K562 (cell line): Measurements from ENCODE around the gene NTRK2. TPM values are rescaled to one million over a fixed set of nuclear protein-coding genes. Genes with fewer than 3 reads are reported as not detected.

Experiments used
- ATAC-seq: fragments of 200-7000 bp; cut with Tn5 transposase; 3 replicates; pipeline ENCODE4 v1.9.1; 2020; ENCODE audit warnings: moderate library complexity
- BruUV-seq: library from RNA; stranded (reverse); fragments of 400-500 nt; replicated peaks from 2 replicates; lab custom pipeline; 2021; lab: Mats Ljungman, UMichigan
- CTCF ChIA-PET: fragments of 300-600 bp; formaldehyde crosslinking; extraction: SDS; loops from one replicate; lab custom pipeline; 2021; ENCODE audit warnings: low intra/inter-chr PET ratio; lab: Yijun Ruan, JAX
- POLR2A ChIA-PET: fragments of 300-600, 350-650 bp; sonication (Branson Sonifier 250); formaldehyde crosslinking; extraction: SDS; loops from one replicate; lab custom pipeline; 2021; ENCODE audit warnings: antibody characterized with exemption, inconsistent platforms; lab: Yijun Ruan, JAX
- DNase-seq, 4 experiments: peaks; one replicate each; pipeline versions ENCODE4 v3.0.0 to v3.0.0-alpha.2; 2011 to 2018; ENCODE audit warnings: low spot score in 3 of 4, mixed read lengths in 3 of 4; ENCODE audit errors: extremely low read depth in 1 of 4
- FAIRE-seq: peaks from 2 replicates; lab custom pipeline; 2011; peaks lifted over from hg19 to GRCh38; lab: Jason Lieb, UNC
- H2AFZ ChIP-seq: 2 replicates; pipeline ENCODE4 v1.6.0; 2011; ENCODE audit warnings: low read depth, low read length, control low read depth, inconsistent platforms
- H3K27ac ChIP-seq: fragments of 200-600 bp; 3 replicates; pipeline ENCODE4 v1.8.0; 2011; ENCODE audit warnings: low read depth, mild to moderate bottlenecking, control low read depth, inconsistent platforms, low read length, moderate library complexity, mixed read lengths; ENCODE audit errors: extremely low read depth
- H3K27me3 ChIP-seq, 2 experiments: fragments of 300-600 bp in 1 of 2; 2 replicates in 1 of 2; 3 replicates in 1 of 2; pipeline versions ENCODE4 v1.6.0 to v1.8.0; 2011; ENCODE audit warnings: inconsistent platforms in 2 of 2, low read length in 2 of 2, mild to moderate bottlenecking in 1 of 2, mixed read lengths in 1 of 2, moderate library complexity in 1 of 2; ENCODE audit not compliant: control insufficient read depth in 2 of 2, insufficient read depth in 2 of 2
- H3K36me3 ChIP-seq: fragments of 300-600 bp; 3 replicates; pipeline ENCODE4 v1.8.0; 2011; ENCODE audit warnings: mild to moderate bottlenecking, low read length, inconsistent platforms; ENCODE audit not compliant: control insufficient read depth, insufficient read depth
- H3K4me1 ChIP-seq, 2 experiments: fragments of 200-600 bp in 1 of 2; replicated peaks in 1 of 2; 2 replicates in 1 of 2; 3 replicates in 1 of 2; pipeline versions ENCODE4 v1.5.1 to v1.8.0; 2011; ENCODE audit warnings: inconsistent platforms in 2 of 2, low read length in 2 of 2, mild to moderate bottlenecking in 1 of 2, mixed read lengths in 1 of 2, moderate library complexity in 1 of 2; ENCODE audit not compliant: control insufficient read depth in 2 of 2, insufficient read depth in 2 of 2
- H3K4me2 ChIP-seq: 2 replicates; pipeline ENCODE4 v1.6.1; 2011; ENCODE audit warnings: low read length, control low read depth, inconsistent platforms, mixed read lengths; ENCODE audit not compliant: insufficient read depth
- H3K4me3 ChIP-seq: fragments of 200-600 bp; sonication (generic), shearing (Covaris generic); 2 replicates; pipeline ENCODE4 v1.5.1; 2016; ENCODE audit warnings: control low read depth, inconsistent platforms
- H3K79me2 ChIP-seq: fragments of 200-600 bp; 3 replicates; pipeline ENCODE4 v1.8.0; 2011; ENCODE audit warnings: low read length, inconsistent platforms; ENCODE audit not compliant: control insufficient read depth, insufficient read depth
- H3K9ac ChIP-seq, 2 experiments: 2 replicates each; pipeline versions ENCODE4 v1.6.0 to v1.6.1; 2011; ENCODE audit warnings: low read depth in 2 of 2, low read length in 2 of 2, control low read depth in 1 of 2, inconsistent platforms in 1 of 2, mild to moderate bottlenecking in 1 of 2, mixed read lengths in 1 of 2; ENCODE audit not compliant: insufficient read depth in 1 of 2
- H3K9me1 ChIP-seq: one replicate; pipeline ENCODE4 v1.6.0; 2011; ENCODE audit warnings: inconsistent platforms, mild to moderate bottlenecking, low read length, moderate library complexity; ENCODE audit not compliant: control insufficient read depth, insufficient read depth
- H3K9me3 ChIP-seq: replicated peaks from 2 replicates; pipeline ENCODE4 v1.5.1; 2011; ENCODE audit warnings: low read depth, low read length, inconsistent platforms; ENCODE audit not compliant: control insufficient read depth, insufficient read depth
- H4K20me1 ChIP-seq: replicated peaks from 2 replicates; pipeline ENCODE4 v1.6.1; 2011; ENCODE audit warnings: low read length, inconsistent platforms, mixed read lengths; ENCODE audit not compliant: control insufficient read depth, insufficient read depth
- CTCF ChIP-seq, 3 experiments: IDR thresholded peaks in 2 of 3; conservative IDR thresholded peaks in 1 of 3; 2 replicates each; pipeline ENCODE4 v1.5.1; 2011 to 2012; ENCODE audit warnings: low read length in 3 of 3, mild to moderate bottlenecking in 3 of 3, control low read depth in 2 of 3, improper control_type of control experiment in 1 of 3, inconsistent platforms in 1 of 3, low read depth in 1 of 3, mixed read lengths in 1 of 3, moderate library complexity in 1 of 3; ENCODE audit not compliant: insufficient read depth in 2 of 3
- E2F8 ChIP-seq: fragments of 450-650 bp; IDR thresholded peaks from 2 replicates; pipeline ENCODE4 v1.7.1; 2018; ENCODE audit warnings: mild to moderate bottlenecking, low read depth; ENCODE audit not compliant: partially characterized antibody
- GTF2A2 ChIP-seq: IDR thresholded peaks from 2 replicates; pipeline ENCODE4 v1.6.1; 2016; ENCODE audit warnings: mild to moderate bottlenecking, missing genetic modification characterization, missing compliant biosample characterization
- HDAC1 ChIP-seq, 2 experiments: fragments of 450-650 bp; IDR thresholded peaks; 2 replicates each; pipeline ENCODE4 v1.6.1; 2016 to 2017; ENCODE audit warnings: inconsistent platforms in 1 of 2, mild to moderate bottlenecking in 1 of 2, moderate library complexity in 1 of 2
- HMGN3 ChIP-seq: IDR thresholded peaks from 2 replicates; pipeline ENCODE4 v1.6.1; 2011; ENCODE audit warnings: borderline replicate concordance, low read depth, mild to moderate bottlenecking, mixed read lengths, low read length; ENCODE audit not compliant: insufficient read length; ENCODE audit errors: extremely low read depth
- ZFX ChIP-seq: sonication (generic); formaldehyde crosslinking; IDR thresholded peaks from 2 replicates; pipeline ENCODE4 v1.8.0; 2022; ENCODE audit warnings: mild to moderate bottlenecking, missing genetic modification reagents, moderate library complexity
- WGBS: fragments of 100-300 bp; shearing (Covaris generic); methylation state at CpG from one replicate; pipeline ENCODE4 v1.1.6; 2016; ENCODE audit warnings: low coverage, mixed read lengths; ENCODE audit not compliant: insufficient coverage; ENCODE audit errors: missing lambda C conversion rate; 5-methylcytosine and 5-hydroxymethylcytosine counted together
- in situ Hi-C: fragments of 300-500 bp; cut with MboI; formaldehyde crosslinking; loops from 4 replicates; pipeline ENCODE4 v1.15.0; 2018; ENCODE audit warnings: inconsistent platforms, mixed read lengths
- intact Hi-C: fragments of 100-400 bp; cut with micrococcal nuclease; formaldehyde crosslinking; loops from 2 replicates; pipeline ENCODE4 v1.14.2; 2022
- polyA plus RNA-seq, 8 experiments: library from polyadenylated mRNA; depleted of rRNA in 4 of 8; stranded (reverse) in 5 of 8; unstranded in 3 of 8; fragments of >200 nt; fragmentation: Nextera tagmentation in 2 of 8; fragmentation: Illumina TruSeq in 1 of 8; extraction: Ambion mirVana in 2 of 8; extraction: Trizol in 1 of 8; gene quantifications; 2 replicates each; pipeline versions ENCODE4 v1.2.1 to v1.2.3, GENCODE V29; 2011 to 2014; ENCODE audit warnings: inconsistent platforms in 1 of 8, missing spikeins in 1 of 8
- total RNA-seq, 7 experiments: library from RNA; depleted of rRNA in 6 of 7; stranded (reverse); fragments of >200 nt in 6 of 7; fragmentation: Illumina TruSeq in 2 of 7; extraction: Trizol in 2 of 7; gene quantifications; 2 replicates each; pipeline versions ENCODE4 v1.2.1 to v1.2.3, GENCODE V29; 2011 to 2021; ENCODE audit warnings: low replicate concordance in 1 of 7

NTRK2 gene
- total and polyA plus RNA-seq, 9 of the 15 experiments (the other 6 are each of a cell fraction or from before 2014, with no cell fraction given), result not detected

GRCh38 chr9:84947412-84947972 lies 278.0 kb downstream of the NTRK2 start:
- Histone ChIP-seq H3K27ac (no peak overlapping the region), H3K9me3 (no peaks in the 10 kb centered on the region), H3K4me1 (no peaks in the 10 kb centered on the region), H3K9ac (no peak overlapping the region), H3K4me3 (no peak overlapping the region), H3K27me3 (no peaks in the 10 kb centered on the region), H3K79me2 (no peaks in the 10 kb centered on the region), H3K36me3 (no peaks in the 10 kb centered on the region), H4K20me1 (no peaks in the 10 kb centered on the region), H3K4me2 (no peak overlapping the region), H2AFZ (no peak overlapping the region), H3K9me1 (no peaks in the 10 kb centered on the region)
- TF ChIP-seq HMGN3 (no peak), CTCF (IDR thresholded peaks at IDR 0.05 in 2 of 3, conservative IDR thresholded peaks at IDR 0.05 in 1 of 3; ENCODE audit: insufficient read depth in 2 of 3, low read depth in 1 of 3, low read length in 3 of 3) (no peak), ZFX (CRISPR knock-in tag) (no peak), E2F8 (no peak), GTF2A2 (tag) (no peak), HDAC1 (IDR thresholded peaks at IDR 0.05) (no peak)
- in situ Hi-C loops, result no loop called here
- ChIA-PET CTCF (no interaction called here), POLR2A (no interaction called here)
- BruUV-seq, result no TSS peak
- FAIRE-seq (no peak), ATAC-seq (no peak), DNase-seq (no peak)
- intact Hi-C loops, result no loop called here
- WGBS, result 4% methylated on average over 5 of the region's 5 CpGs
